ENCODE measurements around the gene USP22. TPM values are rescaled to one million over a fixed set of nuclear protein-coding genes. Genes with fewer than 3 reads are reported as not detected.
A peak's percentile ranks its signal among the peaks of the same experiment; 100 is the strongest.
"Not testable (repeated sequence)": the region's sequence is repeated elsewhere in the genome, so short reads cannot be mapped to it uniquely, and the experiment has no call there.

Gene USP22
- total and polyA plus RNA-seq, 8 donors: 22.7 to 102 (median 75.5) TPM

- intact Hi-C loops (cut with DNase I): no loop called here
- no peak for FAIRE-seq
- TF ChIP-seq CTCF (IDR thresholded peaks at IDR 0.05): no peak
These were observed 19.2 kb upstream of the USP22 start for GRCh38 chr17:21061971-21062526.

DNA sequence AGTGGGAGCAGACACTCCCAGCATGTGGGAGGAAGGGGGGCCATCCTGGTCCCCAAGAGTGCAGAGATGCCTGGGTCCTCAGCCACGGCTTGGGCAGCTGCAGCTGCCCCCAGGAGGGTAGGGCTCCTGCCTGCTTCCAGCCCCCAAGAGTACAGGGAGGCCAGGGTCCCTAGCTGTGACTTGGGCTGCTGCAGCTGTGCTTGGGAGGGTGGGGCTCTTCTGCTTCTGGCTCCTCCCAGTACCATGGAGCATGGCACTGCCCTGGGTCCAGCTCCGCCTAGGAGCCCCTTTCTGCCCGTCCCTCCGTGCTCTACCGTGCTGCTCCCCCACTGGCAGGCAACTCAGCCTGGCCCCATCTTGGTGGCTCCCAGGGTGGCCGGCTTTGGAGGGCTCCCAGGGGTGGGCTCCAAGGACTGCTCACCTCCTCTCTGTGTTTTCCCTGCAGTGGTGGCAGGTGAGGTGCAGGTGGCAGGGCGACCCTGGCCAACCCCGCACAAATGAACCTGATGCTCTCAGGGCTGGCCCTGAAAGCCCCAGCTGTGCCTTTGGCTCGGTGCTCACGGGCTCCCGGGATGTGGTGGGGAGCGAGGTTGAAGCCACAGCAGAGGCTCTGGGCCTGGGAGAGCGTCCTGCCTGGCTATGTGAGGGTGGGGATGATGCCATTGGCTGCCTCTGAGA, 18.5 kb upstream of the USP22 start:
- TF ChIP-seq CTCF (IDR thresholded peaks at IDR 0.05): no peak
- DNase-seq (peak in 1 of 6 donors; percentile 53), FAIRE-seq (no peak), ATAC-seq (no peak)
- Histone ChIP-seq H3K36me3 (no peaks in the 10 kb centered on the region), H3K27me3 (no peaks in the 10 kb centered on the region), H3K4me1 (no peaks in the 10 kb centered on the region), H3K9me3 (no peaks in the 10 kb centered on the region), H3K27ac (no peak overlapping the region), H3K4me3 (no peak overlapping the region)
- WGBS, 2 donors: 71 to 74% methylated on average over 13 of the region's 13 CpGs
- intact Hi-C loops (cut with DNase I): no loop called here

More at GRCh38 chr17:21061971-21062526, 19.2 kb upstream of the USP22 start:
- H3K27me3 ChIP-seq: no peaks in the 10 kb centered on the region
- no peak overlapping the region for H3K4me3 ChIP-seq
- DNase-seq (no peak), ATAC-seq (no peak)
- no peak overlapping the region for H3K27ac ChIP-seq
- H3K9me3 ChIP-seq: no peaks in the 10 kb centered on the region
- H3K4me1 ChIP-seq: no peaks in the 10 kb centered on the region
- no peaks in the 10 kb centered on the region for H3K36me3 ChIP-seq
- WGBS, 2 donors: 60 to 66% methylated on average over 7 of the region's 7 CpGs

DNA sequence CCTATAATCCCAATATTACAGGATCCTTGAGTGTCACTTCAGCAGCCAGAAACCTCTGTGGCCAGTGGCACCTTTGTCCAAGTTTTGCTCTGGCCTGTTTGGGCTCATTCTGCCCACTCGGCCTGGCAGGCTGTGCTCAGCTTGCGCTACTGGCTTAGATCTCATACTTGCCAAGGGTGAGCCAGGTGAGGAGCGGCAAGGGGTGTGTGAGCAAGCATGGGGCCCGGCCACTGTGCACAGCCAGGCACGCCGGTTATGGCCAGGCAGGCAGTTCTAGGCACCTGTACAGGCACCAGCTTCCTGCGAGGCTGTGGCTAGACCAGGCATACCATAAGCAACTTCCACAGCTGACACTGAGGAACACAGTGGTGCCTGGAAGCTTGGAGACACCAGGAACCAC, 16.9 kb upstream of the USP22 start:
- H3K36me3 ChIP-seq: no peaks in the 10 kb centered on the region
- intact Hi-C loops (cut with DNase I): no loop called here
- ATAC-seq (no peak), FAIRE-seq (no peak), DNase-seq (no peak)
- no peak overlapping the region for H3K27ac ChIP-seq
- no peaks in the 10 kb centered on the region for H3K9me3 ChIP-seq
- no peaks in the 10 kb centered on the region for H3K4me1 ChIP-seq
- no peaks in the 10 kb centered on the region for H3K27me3 ChIP-seq
- no peak for TF ChIP-seq CTCF (IDR thresholded peaks at IDR 0.05)
- H3K4me3 ChIP-seq: no peak overlapping the region
- 85 to 91% methylated on average over 7 of the region's 7 CpGs for WGBS, 2 donors

- no peak for FAIRE-seq
- no peaks in the 10 kb centered on the region for H3K36me3 ChIP-seq
- H3K4me3 ChIP-seq: no peak overlapping the region
- no peak overlapping the region for H3K27ac ChIP-seq
- no peaks in the 10 kb centered on the region for H3K27me3 ChIP-seq
- no peak for ATAC-seq
- no peaks in the 10 kb centered on the region for H3K4me1 ChIP-seq
- no peak for TF ChIP-seq CTCF (IDR thresholded peaks at IDR 0.05)
- H3K9me3 ChIP-seq: no peaks in the 10 kb centered on the region
- DNase-seq: no peak
- intact Hi-C loops (cut with DNase I): no loop called here
- WGBS, 2 donors: 78 to 83% methylated on average over 5 of the region's 5 CpGs
These were observed 15.5 kb upstream of the USP22 start for GRCh38 chr17:21058098-21058893.

GRCh38 chr17:21053056-21053455, 10.2 kb upstream of the USP22 start:
- H3K4me3 ChIP-seq; DNase-seq; H3K27ac ChIP-seq; intact Hi-C loops (cut with DNase I); H3K27me3 ChIP-seq; H3K4me1 ChIP-seq; H3K9me3 ChIP-seq; H3K36me3 ChIP-seq; FAIRE-seq; ATAC-seq: not testable (repeated sequence)
- 93 to 94% methylated on average over 8 of the region's 8 CpGs for WGBS, 2 donors

Data from pancreas (tissue), 10 donors.